Fibroblast of mammary gland (primary cell): ENCODE measurements around the gene PRM3.

Experiments used
- DNase-seq: peaks from one replicate; pipeline ENCODE4 v3.0.0-alpha.2; 2010; ENCODE audit warnings: low read depth
- H3K4me3 ChIP-seq: 2 replicates; pipeline ENCODE4 v1.5.1; 2011; ENCODE audit warnings: low read depth, mild to moderate bottlenecking, low read length, moderate library complexity; ENCODE audit not compliant: control insufficient read depth
- CTCF ChIP-seq: conservative IDR thresholded peaks from 2 replicates; pipeline ENCODE4 v1.5.1; 2011; ENCODE audit warnings: low read depth, low read length, inconsistent platforms; ENCODE audit not compliant: control insufficient read depth, insufficient read depth

Gene PRM3

DNA sequence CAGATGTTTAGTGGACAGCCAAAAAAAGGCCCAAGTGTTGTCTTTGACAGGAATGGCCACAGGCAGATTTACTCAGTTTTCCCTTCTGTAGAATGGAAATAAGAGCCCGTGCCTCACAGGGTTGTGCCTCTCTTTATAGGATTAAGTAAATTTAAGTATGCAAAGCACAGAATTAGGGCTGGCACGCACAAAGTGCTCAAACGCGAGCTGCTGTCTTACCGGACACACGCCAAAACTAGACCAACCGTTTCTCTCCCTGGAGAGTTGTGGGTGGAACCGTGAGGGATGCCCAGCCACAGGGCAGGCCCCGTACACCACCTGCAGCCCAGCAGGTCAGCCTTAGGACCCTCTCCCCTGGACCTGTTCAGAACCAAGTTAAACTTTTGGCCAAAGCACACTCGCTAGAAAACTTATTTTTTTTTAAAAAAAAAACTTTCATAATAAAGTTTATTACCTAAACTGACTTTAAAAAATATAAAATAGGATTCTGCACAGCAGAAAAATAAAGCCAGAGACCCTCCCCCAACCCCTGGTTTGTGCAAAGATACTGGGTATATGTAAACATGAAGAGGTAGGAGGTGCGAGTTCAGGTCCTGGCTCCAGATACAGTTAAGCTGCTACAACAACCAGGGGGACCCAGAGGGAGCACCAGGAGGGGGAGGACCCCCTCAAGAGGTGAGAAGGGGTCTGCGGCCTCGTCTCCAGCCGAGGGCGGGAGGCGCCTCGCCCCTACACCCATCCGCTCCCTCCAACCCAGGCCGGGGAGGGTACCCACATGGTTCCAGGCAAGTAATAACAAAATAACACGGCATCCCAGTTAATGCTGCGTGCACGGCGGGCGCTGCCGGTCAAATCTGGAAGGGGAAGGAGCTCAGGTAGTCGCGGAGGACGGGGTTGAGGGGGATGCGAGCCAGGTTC, 19.2 kb downstream of the PRM3 start:
- peak overlapping the region; percentile 29 for H3K4me3 ChIP-seq
- no peak for DNase-seq
- TF ChIP-seq CTCF = no peak

DNA sequence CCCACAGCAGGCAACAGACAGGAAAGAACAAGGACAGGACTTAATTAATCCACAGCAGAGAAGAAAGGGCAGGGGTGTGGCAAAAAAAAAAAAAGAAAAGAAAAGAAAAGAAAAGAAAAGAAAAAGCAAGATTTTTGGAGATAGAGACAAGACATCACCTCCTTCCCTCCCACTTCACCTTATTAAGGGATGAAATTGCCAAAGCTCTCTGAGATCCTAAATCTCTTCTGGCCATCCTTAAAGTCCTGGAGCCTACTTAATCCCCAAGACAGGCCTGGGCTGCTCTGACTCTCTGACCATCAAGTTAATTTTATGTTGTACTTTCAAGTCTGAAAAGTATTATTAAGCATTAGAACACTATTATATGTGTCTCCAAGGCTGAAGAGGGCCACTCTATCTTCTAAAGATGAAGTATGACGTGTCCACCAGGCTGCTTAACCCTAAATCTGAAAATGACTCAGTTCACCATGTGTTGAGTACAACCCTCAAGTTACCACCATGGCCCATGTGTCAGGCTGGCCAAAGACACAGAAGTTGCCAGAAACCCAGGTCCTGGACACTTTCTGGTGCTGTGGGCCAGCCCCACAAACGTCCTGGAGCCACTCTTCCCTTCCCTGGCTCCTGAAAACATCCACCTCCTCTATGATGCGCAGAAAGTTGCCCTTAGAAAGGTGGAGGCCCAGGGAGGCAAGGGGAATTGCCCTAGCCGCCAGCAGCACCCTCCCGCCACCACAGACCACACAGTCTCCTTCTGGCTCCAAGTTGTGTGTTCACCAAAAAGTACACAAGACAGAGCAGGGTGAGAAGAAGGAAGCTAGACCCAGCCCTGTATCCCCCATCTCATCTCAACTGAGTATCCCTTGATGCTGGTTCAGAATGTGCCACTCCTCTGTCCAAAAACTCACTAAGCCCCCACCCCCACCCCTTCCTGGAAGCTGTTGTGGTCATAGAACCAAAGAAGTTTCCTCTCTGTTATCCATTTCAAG, 20.1 kb downstream of the PRM3 start:
- DNase-seq = peak; percentile 71
- TF ChIP-seq CTCF = no peak
- H3K4me3 ChIP-seq = no peak overlapping the region

- DNase-seq = no peak
- TF ChIP-seq CTCF = no peak
- no peak overlapping the region for H3K4me3 ChIP-seq
Observed at GRCh38 chr16:11252482-11252931, 20.9 kb downstream of the PRM3 start.

GRCh38 chr16:11251525-11252481, 21.6 kb downstream of the PRM3 start:
- TF ChIP-seq CTCF = no peak
- H3K4me3 ChIP-seq = no peak overlapping the region
- peak; percentile 70 for DNase-seq

- no peak for TF ChIP-seq CTCF
- no peak for DNase-seq
- H3K4me3 ChIP-seq = no peak overlapping the region
Observed at GRCh38 chr16:11250786-11251524, 22.5 kb downstream of the PRM3 start.
